Tibial nerve (tissue), 4 donors: ENCODE data around the gene IL21R.

ENCODE experiments used
- CTCF ChIP-seq, 5 experiments: fragments of 200-600 bp in 3 of 5; fragments of 450-650 bp in 2 of 5; sonication (generic) in 3 of 5; IDR thresholded peaks; one replicate each; pipeline ENCODE4 v1.5.1; 2016 to 2019; ENCODE audit warnings: antibody characterized with exemption in 5 of 5, mild to moderate bottlenecking in 3 of 5, moderate library complexity in 2 of 5
- EP300 ChIP-seq, 2 donors: sonication (generic); formaldehyde crosslinking; IDR thresholded peaks; one replicate each; pipeline ENCODE4 v1.6.1; 2017; ENCODE audit warnings: antibody characterized with exemption in 2 of 2, mild to moderate bottlenecking in 1 of 2

GRCh38 chr16:27368358-27368722, 33.6 kb upstream of the IL21R start:
- TF ChIP-seq CTCF (IDR thresholded peaks at IDR 0.05), result no peak
- no peak for TF ChIP-seq EP300 (IDR thresholded peaks at IDR 0.05)
